Endothelial cell of umbilical vein (primary cell): ENCODE data around the gene SHISA2. TPM values are rescaled to one million over a fixed set of nuclear protein-coding genes. Genes with fewer than 3 reads are reported as not detected.

ENCODE experiments used
- BruUV-seq: library from RNA; stranded (reverse); fragments of 400-500 nt; replicated peaks from 2 replicates; lab custom pipeline; 2021; lab: Mats Ljungman, UMichigan
- CTCF ChIA-PET: fragments of 300-600, 350-600 bp; sonication (Branson Sonifier 250); formaldehyde crosslinking; loops from one replicate; lab custom pipeline; 2021; ENCODE audit warnings: antibody characterized with exemption, inconsistent platforms; lab: Charles Lee
- POLR2A ChIA-PET: fragments of 300-600, 350-600 bp; sonication (Branson Sonifier 250); formaldehyde crosslinking; loops from one replicate; lab custom pipeline; 2021; ENCODE audit warnings: antibody characterized with exemption, inconsistent platforms; lab: Charles Lee
- DNase-seq: peaks from one replicate; pipeline ENCODE4 v3.0.0-alpha.2; 2011; ENCODE audit warnings: low read depth, low spot score
- FAIRE-seq: peaks from 2 replicates; lab custom pipeline; 2011; peaks lifted over from hg19 to GRCh38; lab: Jason Lieb, UNC
- H2AFZ ChIP-seq: 2 replicates; pipeline ENCODE4 v1.6.0; 2012; ENCODE audit warnings: low read depth, low read length, control low read depth, inconsistent platforms
- H3K27ac ChIP-seq: 2 replicates; pipeline ENCODE4 v1.5.1; 2011; ENCODE audit warnings: low read depth, mild to moderate bottlenecking, control low read depth, low read length, moderate library complexity; ENCODE audit not compliant: insufficient read depth
- H3K27me3 ChIP-seq, 2 experiments: 2 replicates each; pipeline versions ENCODE4 v1.6.0 to v1.6.1; 2011; ENCODE audit warnings: low read length in 2 of 2, mixed read lengths in 1 of 2; ENCODE audit not compliant: control insufficient read depth in 2 of 2, insufficient read depth in 2 of 2
- H3K36me3 ChIP-seq, 2 experiments: 2 replicates in 1 of 2; 3 replicates in 1 of 2; pipeline ENCODE4 v1.5.1; 2011; ENCODE audit warnings: low read length in 2 of 2, mild to moderate bottlenecking in 1 of 2, moderate library complexity in 1 of 2; ENCODE audit not compliant: control insufficient read depth in 2 of 2, insufficient read depth in 2 of 2; ENCODE audit errors: extremely low read depth in 1 of 2
- H3K4me1 ChIP-seq: 3 replicates; pipeline ENCODE4 v1.5.1; 2011; ENCODE audit warnings: mild to moderate bottlenecking, low read length; ENCODE audit not compliant: control insufficient read depth, insufficient read depth; ENCODE audit errors: extremely low read depth
- H3K4me2 ChIP-seq: 2 replicates; pipeline ENCODE4 v1.6.1; 2011; ENCODE audit warnings: low read length, control low read depth, mixed read lengths; ENCODE audit not compliant: insufficient read depth
- H3K4me3 ChIP-seq, 3 experiments: fragments of 200-600 bp in 1 of 3; sonication (generic), shearing (Covaris generic) in 1 of 3; replicated peaks in 1 of 3; 2 replicates each; pipeline ENCODE4 v1.5.1; 2011 to 2016; ENCODE audit warnings: control low read depth in 3 of 3, low read length in 3 of 3, mild to moderate bottlenecking in 2 of 3, inconsistent platforms in 1 of 3, low read depth in 1 of 3, moderate library complexity in 1 of 3; ENCODE audit not compliant: insufficient read depth in 1 of 3
- H3K79me2 ChIP-seq: 2 replicates; pipeline ENCODE4 v1.6.0; 2012; ENCODE audit warnings: low read length, inconsistent platforms; ENCODE audit not compliant: control insufficient read depth, insufficient read depth
- H3K9ac ChIP-seq: replicated peaks from 2 replicates; pipeline ENCODE3; 2011; ENCODE audit warnings: low read length, control low read depth; ENCODE audit not compliant: insufficient read depth; ENCODE audit errors: extremely low read depth
- H3K9me1 ChIP-seq: replicated peaks from 3 replicates; pipeline ENCODE4 v1.6.0; 2011; ENCODE audit warnings: mild to moderate bottlenecking, low read length; ENCODE audit not compliant: control insufficient read depth, insufficient read depth; ENCODE audit errors: extremely low read depth
- H3K9me3 ChIP-seq: replicated peaks from 2 replicates; pipeline ENCODE4 v1.5.1; 2012; ENCODE audit warnings: low read length, inconsistent platforms; ENCODE audit not compliant: control insufficient read depth, insufficient read depth
- H4K20me1 ChIP-seq: replicated peaks from 2 replicates; pipeline ENCODE3; 2011; ENCODE audit warnings: mild to moderate bottlenecking, low read length; ENCODE audit not compliant: control insufficient read depth, insufficient read depth; ENCODE audit errors: extremely low read depth
- CTCF ChIP-seq, 2 donors: IDR thresholded peaks; 1 replicate in 1 of 2; 2 replicates in 1 of 2; pipeline ENCODE4 v1.5.1; 2011; ENCODE audit warnings: low read length in 2 of 2, mild to moderate bottlenecking in 2 of 2, moderate library complexity in 2 of 2, control low read depth in 1 of 2, inconsistent platforms in 1 of 2, low read depth in 1 of 2; ENCODE audit not compliant: insufficient read depth in 1 of 2; ENCODE audit errors: extremely low read depth in 1 of 2
- EZH2 ChIP-seq: IDR thresholded peaks from 2 replicates; pipeline ENCODE4 v1.6.1; 2012; ENCODE audit warnings: borderline replicate concordance, low read depth, mild to moderate bottlenecking, moderate library complexity, low read length, inconsistent platforms; ENCODE audit not compliant: severe bottlenecking
- FOS ChIP-seq: IDR thresholded peaks from 2 replicates; pipeline ENCODE4 v1.6.1; 2011; ENCODE audit warnings: mild to moderate bottlenecking, low read length, moderate library complexity, borderline replicate concordance; ENCODE audit not compliant: insufficient read depth
- GATA2 ChIP-seq: IDR thresholded peaks from 2 replicates; pipeline ENCODE4 v1.7.0; 2011; ENCODE audit warnings: low read depth, mild to moderate bottlenecking, moderate library complexity, mixed read lengths, low read length; ENCODE audit not compliant: insufficient read length, insufficient read depth
- JUN ChIP-seq: IDR thresholded peaks from 2 replicates; pipeline ENCODE4 v1.6.1; 2011; ENCODE audit warnings: borderline replicate concordance, low read depth; ENCODE audit not compliant: insufficient read length, insufficient read depth
- MAX ChIP-seq: IDR thresholded peaks from 2 replicates; pipeline ENCODE4 v1.6.1; 2011; ENCODE audit not compliant: insufficient read depth, insufficient read length
- MYC ChIP-seq: IDR thresholded peaks from one replicate; pipeline ENCODE4 v1.6.1; 2011; ENCODE audit warnings: mild to moderate bottlenecking, low read depth, low read length
- POLR2A ChIP-seq: IDR thresholded peaks from 2 replicates; pipeline ENCODE4 v1.6.1; 2012; ENCODE audit warnings: low read depth, mild to moderate bottlenecking, control low read depth, low read length
- POLR2AphosphoS5 ChIP-seq: IDR thresholded peaks from 2 replicates; pipeline ENCODE4 v1.6.1; 2012; ENCODE audit warnings: low read depth, mild to moderate bottlenecking, control low read depth, low read length, moderate library complexity; ENCODE audit not compliant: insufficient read depth
- dilution Hi-C: fragments of 300-500 bp; cut with MboI; formaldehyde crosslinking; loops from one replicate; pipeline ENCODE4 v1.15.0; 2019; ENCODE audit warnings: low sequenced_read_pairs; ENCODE audit not compliant: extremely low pct_ligation_motif_present
- intact Hi-C: fragments of 100-400 bp; cut with micrococcal nuclease; formaldehyde crosslinking; loops from one replicate; pipeline ENCODE4 v1.10.0; 2022
- polyA plus RNA-seq, 4 experiments: library from polyadenylated mRNA; depleted of rRNA in 3 of 4; stranded (reverse) in 3 of 4; unstranded in 1 of 4; fragments of >200 nt; gene quantifications; 2 replicates each; pipeline versions ENCODE4 v1.2.1 to v1.2.3, GENCODE V29; 2011 to 2012; ENCODE audit warnings: missing spikeins in 1 of 4
- total RNA-seq: library from RNA; stranded (reverse); gene quantifications from 2 replicates; pipeline ENCODE4 v1.2.3, GENCODE V29; 2021

SHISA2 gene
- total and polyA plus RNA-seq, 2 donors (not counting 3 experiments of a cell fraction or from before 2014, with no cell fraction given): 1.5 to 2.5 TPM

- BruUV-seq: no TSS peak
- Histone ChIP-seq H3K9me3 (no peaks in the 10 kb centered on the region), H3K9ac (no peak overlapping the region), H3K27ac (no peak overlapping the region), H3K79me2 (no peaks in the 10 kb centered on the region), H3K4me2 (no peak overlapping the region), H2AFZ (no peak overlapping the region), H4K20me1 (no peaks in the 10 kb centered on the region), H3K4me3 (no peak overlapping the region), H3K4me1 (peaks cover 56% of the 10 kb centered on the region), H3K27me3 (no peaks in the 10 kb centered on the region), H3K36me3 (no peaks in the 10 kb centered on the region), H3K9me1 (no peaks in the 10 kb centered on the region)
- no peak for TF ChIP-seq JUN
- FAIRE-seq: peak; percentile 53
- CTCF ChIA-PET: interaction anchor here (0.9 kb wide), 1 partner anchor 15 kb away, joined by 3 read pairs; no protein-coding TSS in a partner anchor
- no peak for DNase-seq
- dilution Hi-C loops (no loop called here), intact Hi-C loops (no loop called here)
- POLR2A ChIA-PET: no interaction called here
Observed at GRCh38 chr13:26022538-26023292, 29.1 kb downstream of the SHISA2 start.

GRCh38 chr13:26021956-26022355, 29.9 kb downstream of the SHISA2 start:
- intact Hi-C loops: no loop called here
- POLR2A ChIA-PET: no interaction called here
- Histone ChIP-seq H3K9me1 (no peaks in the 10 kb centered on the region), H3K4me2 (no peak overlapping the region), H3K4me1 (peaks cover 63% of the 10 kb centered on the region), H3K9ac (no peak overlapping the region), H2AFZ (no peak overlapping the region), H3K9me3 (no peaks in the 10 kb centered on the region), H3K27ac (no peak overlapping the region), H3K27me3 (no peaks in the 10 kb centered on the region), H3K79me2 (no peaks in the 10 kb centered on the region), H3K36me3 (no peaks in the 10 kb centered on the region), H4K20me1 (no peaks in the 10 kb centered on the region), H3K4me3 (no peak overlapping the region)
- CTCF ChIA-PET: no interaction called here
- FAIRE-seq (peak; percentile 24), DNase-seq (no peak)
- dilution Hi-C loops: no loop called here
- TF ChIP-seq POLR2AphosphoS5 (no peak), MAX (no peak), EZH2 (no peak), FOS (no peak), MYC (no peak), JUN (no peak), GATA2 (no peak), CTCF (IDR thresholded peaks at IDR 0.05; ENCODE audit: extremely low read depth in 1 of 2, insufficient read depth in 1 of 2, low read depth in 1 of 2, low read length in 2 of 2) (no peak), POLR2A (no peak)
- no TSS peak for BruUV-seq
